NOMO-1 treated with dmso at 0.1 percent for 144 hours (cell line): ENCODE measurements around the gene VPS39.
A peak's percentile ranks its signal among the peaks of the same experiment; 100 is the strongest.

ENCODE experiments used
- DNase-seq: peaks from one replicate; lab custom pipeline; 2025; ENCODE audit not compliant: unreplicated experiment; lab: John Stamatoyannopoulos, UW

Gene VPS39

GRCh38 chr15:42199126-42199525, 9.0 kb downstream of the VPS39 start:
- DNase-seq, result no peak

GRCh38 chr15:42198516-42198915, 9.6 kb downstream of the VPS39 start:
- DNase-seq, result no peak

GRCh38 chr15:42194513-42194912, 13.6 kb downstream of the VPS39 start:
- DNase-seq, result peak; percentile 11

GRCh38 chr15:42193383-42193782, 14.7 kb downstream of the VPS39 start:
- no peak for DNase-seq

- no peak for DNase-seq
Measured at GRCh38 chr15:42191610-42192346, 16.3 kb downstream of the VPS39 start.

GRCh38 chr15:42190370-42190769, 17.7 kb downstream of the VPS39 start:
- DNase-seq, result no peak

GRCh38 chr15:42185801-42186200, 22.3 kb downstream of the VPS39 start:
- no peak for DNase-seq

- DNase-seq, result no peak
Measured at GRCh38 chr15:42184736-42185135, 23.4 kb downstream of the VPS39 start.

GRCh38 chr15:42184296-42184695, 23.8 kb downstream of the VPS39 start:
- DNase-seq, result peak; percentile 77

GRCh38 chr15:42182961-42183360, 25.1 kb downstream of the VPS39 start:
- peak; percentile 30 for DNase-seq

GRCh38 chr15:42182328-42182886, 25.7 kb downstream of the VPS39 start:
- DNase-seq, result no peak

- no peak for DNase-seq
Measured at GRCh38 chr15:42178056-42178455, 30.0 kb downstream of the VPS39 start.

GRCh38 chr15:42175671-42176070, 32.4 kb downstream of the VPS39 start:
- no peak for DNase-seq

- no peak for DNase-seq
Measured at GRCh38 chr15:42172475-42172874, 35.6 kb downstream of the VPS39 start.

GRCh38 chr15:42171795-42172194, 36.3 kb downstream of the VPS39 start:
- DNase-seq, result no peak

- DNase-seq, result no peak
Measured at GRCh38 chr15:42171122-42171521, 37.0 kb downstream of the VPS39 start.

- no peak for DNase-seq
Measured at GRCh38 chr15:42166225-42166940, 41.7 kb downstream of the VPS39 start.

- DNase-seq, result no peak
Measured at GRCh38 chr15:42165106-42165505, 43.0 kb downstream of the VPS39 start.

GRCh38 chr15:42163947-42164550, 44.1 kb downstream of the VPS39 start:
- DNase-seq, result no peak

GRCh38 chr15:42163291-42163690, 44.8 kb downstream of the VPS39 start:
- no peak for DNase-seq

GRCh38 chr15:42160136-42160535, 48.0 kb downstream of the VPS39 start:
- DNase-seq, result no peak
